HepG2 (cell line): Measurements from ENCODE around the gene HOXA4. TPM values are rescaled to one million over a fixed set of nuclear protein-coding genes. Genes with fewer than 3 reads are reported as not detected.

ENCODE experiments used
- ATRX ChIP-seq: sonication (generic); formaldehyde crosslinking; IDR thresholded peaks from 2 replicates; pipeline ENCODE4 v1.4.0; 2020; ENCODE audit warnings: missing genetic modification reagents, borderline replicate concordance
- CC2D1A ChIP-seq: sonication (generic); formaldehyde crosslinking; IDR thresholded peaks from 2 replicates; pipeline ENCODE4 v1.8.1; 2023; ENCODE audit warnings: mild to moderate bottlenecking, missing genetic modification reagents
- CHD4 ChIP-seq: fragments of 200-600 bp; sonication (generic); IDR thresholded peaks from 2 replicates; pipeline ENCODE4 v1.7.0; 2017; ENCODE audit warnings: mild to moderate bottlenecking, low read length, borderline replicate concordance
- CREB3 ChIP-seq: sonication (generic); formaldehyde crosslinking; IDR thresholded peaks from 2 replicates; pipeline ENCODE4 v1.5.0; 2020; ENCODE audit warnings: missing genetic modification reagents
- FIP1L1 ChIP-seq: fragments of 200-400 bp; formaldehyde crosslinking; IDR thresholded peaks from 2 replicates; pipeline ENCODE4 v1.6.1; 2018; ENCODE audit warnings: low read depth, mild to moderate bottlenecking, low read length, moderate library complexity, borderline replicate concordance; ENCODE audit not compliant: insufficient read depth
- FOXM1 ChIP-seq: sonication (generic); formaldehyde crosslinking; IDR thresholded peaks from 2 replicates; pipeline ENCODE4 v1.5.0; 2020; ENCODE audit warnings: missing genetic modification reagents
- GPBP1L1 ChIP-seq: sonication (generic); formaldehyde crosslinking; IDR thresholded peaks from 2 replicates; pipeline ENCODE4 v1.5.0; 2020; ENCODE audit warnings: mild to moderate bottlenecking, missing genetic modification reagents
- HOXA9 ChIP-seq: sonication (generic); formaldehyde crosslinking; IDR thresholded peaks from 2 replicates; pipeline ENCODE4 v1.8.1; 2022; ENCODE audit warnings: missing genetic modification reagents, mild to moderate bottlenecking, moderate library complexity, borderline replicate concordance
- JUNB ChIP-seq: sonication (generic); formaldehyde crosslinking; IDR thresholded peaks from 2 replicates; pipeline ENCODE4 v1.8.0; 2022; ENCODE audit warnings: missing genetic modification reagents, mild to moderate bottlenecking, borderline replicate concordance
- LCORL ChIP-seq, 2 experiments: fragments of 450-650 bp in 1 of 2; sonication (generic) in 1 of 2; formaldehyde crosslinking in 1 of 2; IDR thresholded peaks; 2 replicates each; pipeline versions ENCODE4 v1.5.0 to v1.6.1; 2017 to 2020; ENCODE audit warnings: antibody characterized with exemption in 1 of 2, missing genetic modification reagents in 1 of 2
- MAFF ChIP-seq: IDR thresholded peaks from 2 replicates; pipeline ENCODE4 v1.6.1; 2011; ENCODE audit warnings: low read depth, low read length, improper control_type of control experiment
- MEF2D ChIP-seq: sonication (generic); formaldehyde crosslinking; IDR thresholded peaks from 2 replicates; pipeline ENCODE4 v1.5.1; 2020; ENCODE audit warnings: mild to moderate bottlenecking, missing genetic modification reagents
- MIER3 ChIP-seq: IDR thresholded peaks from 2 replicates; pipeline ENCODE4 v1.6.1; 2016; ENCODE audit warnings: missing compliant biosample characterization, borderline replicate concordance
- MLXIP ChIP-seq: sonication (generic); formaldehyde crosslinking; IDR thresholded peaks from 2 replicates; pipeline ENCODE4 v1.9.0; 2021; ENCODE audit warnings: missing genetic modification reagents, borderline replicate concordance
- NFIC ChIP-seq: IDR thresholded peaks from 2 replicates; pipeline ENCODE4 v1.6.1; 2012; ENCODE audit warnings: mild to moderate bottlenecking, low read length, inconsistent platforms
- NFYB ChIP-seq: sonication (generic); formaldehyde crosslinking; IDR thresholded peaks from 2 replicates; pipeline ENCODE4 v1.4.0; 2020; ENCODE audit warnings: missing genetic modification reagents
- PPARG ChIP-seq: conservative IDR thresholded peaks from 2 replicates; pipeline ENCODE4 v1.6.1; 2016; ENCODE audit warnings: missing biosample characterization, missing genetic modification reagents
- RARA ChIP-seq: IDR thresholded peaks from 2 replicates; pipeline ENCODE4 v1.6.1; 2016; ENCODE audit warnings: missing genetic modification reagents, missing compliant biosample characterization
- RFXANK ChIP-seq: IDR thresholded peaks from 2 replicates; pipeline ENCODE4 v1.6.1; 2016
- TBL1XR1 ChIP-seq: fragments of 150-350 bp; IDR thresholded peaks from 2 replicates; pipeline ENCODE4 v1.6.1; 2014; ENCODE audit warnings: borderline replicate concordance, low read length; ENCODE audit not compliant: partially characterized antibody
- ZFP37 ChIP-seq: sonication (generic); formaldehyde crosslinking; IDR thresholded peaks from 2 replicates; pipeline ENCODE4 v1.4.0; 2020; ENCODE audit warnings: missing genetic modification reagents, borderline replicate concordance
- ZNF12 ChIP-seq: sonication (generic); formaldehyde crosslinking; IDR thresholded peaks from 2 replicates; pipeline ENCODE4 v1.5.0; 2020; ENCODE audit warnings: missing genetic modification reagents
- ZNF230 ChIP-seq: sonication (generic); formaldehyde crosslinking; IDR thresholded peaks from 2 replicates; pipeline ENCODE4 v1.4.0; 2020; ENCODE audit warnings: mild to moderate bottlenecking, missing genetic modification reagents
- ZNF335 ChIP-seq: sonication (generic); formaldehyde crosslinking; IDR thresholded peaks from 2 replicates; pipeline ENCODE4 v1.4.0; 2020; ENCODE audit warnings: missing genetic modification reagents
- ZNF777 ChIP-seq: sonication (generic); formaldehyde crosslinking; IDR thresholded peaks from 2 replicates; pipeline ENCODE4 v1.4.0; 2020; ENCODE audit warnings: missing genetic modification reagents
- polyA plus RNA-seq, 8 experiments: library from polyadenylated mRNA; depleted of rRNA in 3 of 8; stranded (reverse) in 7 of 8; unstranded in 1 of 8; fragments of >200 nt; fragmentation: Illumina TruSeq in 4 of 8; extraction: Trizol in 4 of 8; gene quantifications; 2 replicates each; pipeline versions ENCODE4 v1.2.1 to v1.2.3, GENCODE V29; 2011 to 2016; ENCODE audit warnings: low read depth in 4 of 8, missing spikeins in 1 of 8, mixed read lengths in 1 of 8; ENCODE audit not compliant: insufficient read depth in 1 of 8
- total RNA-seq, 5 experiments: library from RNA; depleted of rRNA; stranded (reverse); fragments of >200 nt; fragmentation: Illumina TruSeq; extraction: Trizol; gene quantifications; 2 replicates each; pipeline ENCODE4 v1.2.3, GENCODE V29; 2016; ENCODE audit warnings: low read depth in 1 of 5
- TF ChIP-seq, protein P1 (sequence below): sonication (generic); formaldehyde crosslinking; IDR thresholded peaks from 2 replicates; pipeline ENCODE4 v1.8.0; 2022; ENCODE audit warnings: mild to moderate bottlenecking, missing genetic modification reagents, borderline replicate concordance

HOXA4 gene
- total and polyA plus RNA-seq, 2 of the 13 experiments (the other 11 are each of a cell fraction or from before 2014, with no cell fraction given): 2.4 to 5.4 TPM

GRCh38 chr7:27160546-27161213, 30.1 kb upstream of the HOXA4 start (continued):
- no peak for TF ChIP-seq LCORL (IDR thresholded peaks at IDR 0.05)
- TF ChIP-seq LCORL (CRISPR knock-in tag; IDR thresholded peaks at IDR 0.05): peak; percentile 66
- no peak for TF ChIP-seq ATRX (CRISPR knock-in tag)
- TF ChIP-seq, protein P1, sequence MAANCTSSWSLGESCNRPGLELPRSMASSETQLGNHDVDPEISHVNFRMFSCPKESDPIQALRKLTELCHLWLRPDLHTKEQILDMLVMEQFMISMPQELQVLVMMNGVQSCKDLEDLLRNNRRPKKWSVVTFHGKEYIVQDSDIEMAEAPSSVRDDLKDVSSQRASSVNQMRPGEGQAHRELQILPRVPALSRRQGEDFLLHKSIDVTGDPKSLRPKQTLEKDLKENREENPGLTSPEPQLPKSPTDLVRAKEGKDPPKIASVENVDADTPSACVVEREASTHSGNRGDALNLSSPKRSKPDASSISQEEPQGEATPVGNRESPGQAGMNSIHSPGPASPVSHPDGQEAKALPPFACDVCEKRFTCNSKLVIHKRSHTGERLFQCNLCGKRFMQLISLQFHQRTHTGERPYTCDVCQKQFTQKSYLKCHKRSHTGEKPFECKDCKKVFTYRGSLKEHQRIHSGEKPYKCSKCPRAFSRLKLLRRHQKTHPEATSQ (CRISPR knock-in tag): no peak
- no peak for TF ChIP-seq MEF2D
- no peak for TF ChIP-seq HOXA9 (CRISPR knock-in tag)
- no peak for TF ChIP-seq RFXANK (CRISPR knock-in tag)
- no peak for TF ChIP-seq GPBP1L1 (CRISPR knock-in tag)
- no peak for TF ChIP-seq NFYB (CRISPR knock-in tag)
- TF ChIP-seq ZNF230 (CRISPR knock-in tag): no peak
- no peak for TF ChIP-seq MIER3 (CRISPR knock-in tag)
- TF ChIP-seq CREB3 (CRISPR knock-in tag): no peak
- no peak for TF ChIP-seq MAFF
- TF ChIP-seq NFIC: no peak
- TF ChIP-seq CC2D1A (CRISPR knock-in tag): no peak
- TF ChIP-seq PPARG (CRISPR knock-in tag): no peak
- no peak for TF ChIP-seq ZNF335 (CRISPR knock-in tag)
- no peak for TF ChIP-seq CHD4
- TF ChIP-seq TBL1XR1: no peak
- no peak for TF ChIP-seq MLXIP
- 0 out of 2 replicates have a peak, but pooled peaks have one; percentile 17 for TF ChIP-seq RARA (CRISPR knock-in tag)
- no peak for TF ChIP-seq FOXM1 (CRISPR knock-in tag)
- no peak for TF ChIP-seq JUNB (CRISPR knock-in tag)
- peak; percentile 43; the same call in 1 of the 2 replicates for TF ChIP-seq ZNF777
- TF ChIP-seq FIP1L1: no peak
- TF ChIP-seq ZFP37 (CRISPR knock-in tag): no peak
- no peak for TF ChIP-seq ZNF12 (CRISPR knock-in tag)
